PC-3 (cell line): ENCODE measurements around the gene STUB1. TPM values are rescaled to one million over a fixed set of nuclear protein-coding genes. Genes with fewer than 3 reads are reported as not detected.

Experiments
- ATAC-seq: fragments of 200-7000 bp; cut with Tn5 transposase; 2 replicates; pipeline ENCODE4 v1.9.1; 2020; ENCODE audit warnings: mild to moderate bottlenecking, moderate library complexity
- BruUV-seq: library from RNA; stranded (reverse); fragments of 400-500 nt; replicated peaks from 2 replicates; lab custom pipeline; 2021; lab: Mats Ljungman, UMichigan
- CTCF ChIA-PET: fragments of 300-600 bp; sonication (Branson Sonifier 250); formaldehyde crosslinking; loops from one replicate; lab custom pipeline; 2022; ENCODE audit warnings: antibody characterized with exemption; lab: Charles Lee
- POLR2A ChIA-PET: fragments of 300-600 bp; sonication (Branson Sonifier 250); formaldehyde crosslinking; loops from one replicate; lab custom pipeline; 2022; ENCODE audit warnings: antibody characterized with exemption; ENCODE audit not compliant: unreplicated experiment; lab: Charles Lee
- DNase-seq: peaks from one replicate; pipeline ENCODE4 v3.0.0-alpha.2; 2015
- H2AFZ ChIP-seq: fragments of 300-600 bp; sonication (generic); 2 replicates; pipeline ENCODE4 v1.6.0; 2016; ENCODE audit warnings: antibody characterized with exemption, low read length
- H3F3A ChIP-seq: fragments of 300-600 bp; sonication (generic); one replicate; pipeline ENCODE4 v1.6.0; 2017; ENCODE audit warnings: antibody characterized with exemption, low read length, control low read depth, mild to moderate bottlenecking; ENCODE audit not compliant: unreplicated experiment
- H3K27ac ChIP-seq: fragments of 300-600 bp; sonication (generic); 2 replicates; pipeline ENCODE4 v1.5.1; 2016; ENCODE audit warnings: mild to moderate bottlenecking, low read length
- H3K27me3 ChIP-seq: fragments of 300-600 bp; sonication (generic); 2 replicates; pipeline ENCODE4 v1.6.1; 2016; ENCODE audit warnings: low read length, mixed read lengths
- H3K36me3 ChIP-seq: fragments of 300-600 bp; sonication (generic); 2 replicates; pipeline ENCODE4 v1.6.1; 2016; ENCODE audit warnings: low read depth, mixed run types, low read length, mixed read lengths
- H3K4me1 ChIP-seq: fragments of 300-600 bp; sonication (generic); 2 replicates; pipeline ENCODE4 v1.5.1; 2016; ENCODE audit warnings: low read length; ENCODE audit not compliant: insufficient read depth
- H3K4me2 ChIP-seq: fragments of 300-600 bp; sonication (generic); 2 replicates; pipeline ENCODE4 v1.6.0; 2016; ENCODE audit warnings: low read length
- H3K4me3 ChIP-seq: fragments of 300-600 bp; sonication (generic); 2 replicates; pipeline ENCODE4 v1.5.1; 2016; ENCODE audit warnings: mild to moderate bottlenecking, low read length, mixed read lengths
- H3K79me2 ChIP-seq: fragments of 300-600 bp; sonication (generic); 2 replicates; pipeline ENCODE4 v1.6.1; 2017; ENCODE audit warnings: low read length, mixed read lengths
- H3K9ac ChIP-seq: fragments of 300-600 bp; sonication (generic); 2 replicates; pipeline ENCODE4 v1.6.0; 2016; ENCODE audit warnings: mild to moderate bottlenecking, low read length
- H3K9me2 ChIP-seq: fragments of 300-600 bp; sonication (generic); replicated peaks from 2 replicates; pipeline ENCODE4 v1.6.1; 2016; ENCODE audit warnings: mixed run types, low read length, mixed read lengths
- H3K9me3 ChIP-seq: fragments of 300-600 bp; sonication (generic); 2 replicates; pipeline ENCODE4 v1.6.1; 2016; ENCODE audit warnings: low read length, mixed read lengths
- H4K20me1 ChIP-seq: fragments of 300-600 bp; sonication (generic); 2 replicates; pipeline ENCODE4 v1.6.1; 2016; ENCODE audit warnings: low read length, mixed read lengths
- CTCF ChIP-seq: fragments of 300-600 bp; sonication (generic); conservative IDR thresholded peaks from 2 replicates; pipeline ENCODE4 v1.5.1; 2017; ENCODE audit warnings: antibody characterized with exemption, low read depth, mild to moderate bottlenecking, low read length
- EZH2 ChIP-seq: fragments of 300-600 bp; sonication (generic); IDR thresholded peaks from one replicate; pipeline ENCODE4 v1.6.1; 2017; ENCODE audit warnings: antibody characterized with exemption, mild to moderate bottlenecking, low read length; ENCODE audit not compliant: unreplicated experiment
- EZH2phosphoT487 ChIP-seq: fragments of 300-600 bp; sonication (generic); IDR thresholded peaks from 2 replicates; pipeline ENCODE4 v1.6.1; 2018; ENCODE audit warnings: mild to moderate bottlenecking, antibody characterized with exemption, low read length, borderline replicate concordance
- intact Hi-C: fragments of 100-400 bp; cut with micrococcal nuclease; formaldehyde crosslinking; loops from 2 replicates; pipeline ENCODE4 v1.9.0; 2023
- total RNA-seq: library from RNA; depleted of rRNA; stranded (reverse); fragments of >200 nt; gene quantifications from 2 replicates; pipeline ENCODE4 v1.2.3, GENCODE V29; 2014

Gene STUB1
- total RNA-seq, 1 experiment from 2014 or later = 152 TPM

- POLR2A ChIA-PET = interaction anchor here (0.7 kb wide), 1 partner anchor 110 kb away, joined by 11 read pairs; no protein-coding TSS in a partner anchor
- no peaks in the 10 kb centered on the region for H3K9me2 ChIP-seq
- no peaks in the 10 kb centered on the region for H3K4me1 ChIP-seq
- ATAC-seq = no peak
- H3K27ac ChIP-seq = no peak overlapping the region
- no TSS peak for BruUV-seq
- no peak overlapping the region for H3K4me2 ChIP-seq
- peaks cover 7% of the 10 kb centered on the region for H3K79me2 ChIP-seq
- TF ChIP-seq EZH2 (no peak), CTCF (no peak), EZH2phosphoT487 (no peak)
- no peak overlapping the region for H3K9ac ChIP-seq
- no peak for DNase-seq
- H3F3A ChIP-seq = no peaks in the 10 kb centered on the region
- H3K27me3 ChIP-seq = no peaks in the 10 kb centered on the region
- no peaks in the 10 kb centered on the region for H3K9me3 ChIP-seq
- no peak overlapping the region for H2AFZ ChIP-seq
- no peaks in the 10 kb centered on the region for H4K20me1 ChIP-seq
- H3K36me3 ChIP-seq = no peaks in the 10 kb centered on the region; the same call in 1 of the 2 replicates
- no peak overlapping the region for H3K4me3 ChIP-seq
- intact Hi-C loops = no loop called here
- CTCF ChIA-PET = no interaction called here
These were observed 4.2 kb upstream of the STUB1 start for GRCh38 chr16:675884-676564.

- DNase-seq (no peak), ATAC-seq (no peak)
- TF ChIP-seq EZH2 = no peak
- no peak for TF ChIP-seq CTCF
- TF ChIP-seq EZH2phosphoT487 = no peak
- H3F3A ChIP-seq = no peaks in the 10 kb centered on the region
- no peaks in the 10 kb centered on the region for H3K9me3 ChIP-seq
- H3K27ac ChIP-seq = no peak overlapping the region
- POLR2A ChIA-PET = no interaction called here
- peaks cover 3% of the 10 kb centered on the region for H3K4me1 ChIP-seq
- H3K4me3 ChIP-seq = no peak overlapping the region
- H3K9me2 ChIP-seq = no peaks in the 10 kb centered on the region
- no peaks in the 10 kb centered on the region for H3K27me3 ChIP-seq
- H4K20me1 ChIP-seq = no peaks in the 10 kb centered on the region
- no peak overlapping the region for H3K9ac ChIP-seq
- intact Hi-C loops = no loop called here
- no peaks in the 10 kb centered on the region for H3K36me3 ChIP-seq
- no TSS peak for BruUV-seq
- H3K79me2 ChIP-seq = peaks cover 12% of the 10 kb centered on the region
- H2AFZ ChIP-seq = no peak overlapping the region
- H3K4me2 ChIP-seq = no peak overlapping the region
- CTCF ChIA-PET = no interaction called here
These were observed 3.7 kb upstream of the STUB1 start for GRCh38 chr16:676565-676902.

- H3F3A ChIP-seq = no peaks in the 10 kb centered on the region
- TF ChIP-seq EZH2phosphoT487 (no peak), CTCF (no peak), EZH2 (no peak)
- peaks cover 7% of the 10 kb centered on the region for H3K4me1 ChIP-seq
- DNase-seq (no peak), ATAC-seq (no peak)
- no peak overlapping the region for H2AFZ ChIP-seq
- no peak overlapping the region for H3K27ac ChIP-seq
- no peaks in the 10 kb centered on the region for H3K36me3 ChIP-seq
- intact Hi-C loops = no loop called here
- ChIA-PET POLR2A (no interaction called here), CTCF (no interaction called here)
- no peaks in the 10 kb centered on the region for H3K27me3 ChIP-seq
- H3K4me2 ChIP-seq = no peak overlapping the region
- H3K4me3 ChIP-seq = no peak overlapping the region
- peaks cover 3% of the 10 kb centered on the region; the same call in 1 of the 2 replicates for H4K20me1 ChIP-seq
- BruUV-seq = no TSS peak
- H3K9me2 ChIP-seq = no peaks in the 10 kb centered on the region
- no peaks in the 10 kb centered on the region for H3K9me3 ChIP-seq
- peaks cover 16% of the 10 kb centered on the region for H3K79me2 ChIP-seq
- no peak overlapping the region for H3K9ac ChIP-seq
These were observed 3.3 kb upstream of the STUB1 start for GRCh38 chr16:676913-677312.
